DND-41 (cell line): ENCODE results near the gene MALRD1.

Experiments used
- CTCF ChIP-seq: IDR thresholded peaks from 2 replicates; pipeline ENCODE4 v1.5.1; 2012; ENCODE audit warnings: borderline replicate concordance, low read length, moderate library complexity, mild to moderate bottlenecking; ENCODE audit not compliant: poor library complexity, severe bottlenecking; ENCODE audit errors: extremely low read depth
- EZH2 ChIP-seq: IDR thresholded peaks from 3 replicates; pipeline ENCODE4 v1.6.1; 2012; ENCODE audit warnings: borderline replicate concordance, low read depth, mild to moderate bottlenecking, moderate library complexity, low read length, inconsistent platforms; ENCODE audit not compliant: severe bottlenecking

- TF ChIP-seq CTCF: no peak
- no peak for TF ChIP-seq EZH2
Measured at GRCh38 chr10:19580691-19581090, 532.1 kb downstream of the MALRD1 start.
